ENCODE data around the gene PRKCE.

DNA sequence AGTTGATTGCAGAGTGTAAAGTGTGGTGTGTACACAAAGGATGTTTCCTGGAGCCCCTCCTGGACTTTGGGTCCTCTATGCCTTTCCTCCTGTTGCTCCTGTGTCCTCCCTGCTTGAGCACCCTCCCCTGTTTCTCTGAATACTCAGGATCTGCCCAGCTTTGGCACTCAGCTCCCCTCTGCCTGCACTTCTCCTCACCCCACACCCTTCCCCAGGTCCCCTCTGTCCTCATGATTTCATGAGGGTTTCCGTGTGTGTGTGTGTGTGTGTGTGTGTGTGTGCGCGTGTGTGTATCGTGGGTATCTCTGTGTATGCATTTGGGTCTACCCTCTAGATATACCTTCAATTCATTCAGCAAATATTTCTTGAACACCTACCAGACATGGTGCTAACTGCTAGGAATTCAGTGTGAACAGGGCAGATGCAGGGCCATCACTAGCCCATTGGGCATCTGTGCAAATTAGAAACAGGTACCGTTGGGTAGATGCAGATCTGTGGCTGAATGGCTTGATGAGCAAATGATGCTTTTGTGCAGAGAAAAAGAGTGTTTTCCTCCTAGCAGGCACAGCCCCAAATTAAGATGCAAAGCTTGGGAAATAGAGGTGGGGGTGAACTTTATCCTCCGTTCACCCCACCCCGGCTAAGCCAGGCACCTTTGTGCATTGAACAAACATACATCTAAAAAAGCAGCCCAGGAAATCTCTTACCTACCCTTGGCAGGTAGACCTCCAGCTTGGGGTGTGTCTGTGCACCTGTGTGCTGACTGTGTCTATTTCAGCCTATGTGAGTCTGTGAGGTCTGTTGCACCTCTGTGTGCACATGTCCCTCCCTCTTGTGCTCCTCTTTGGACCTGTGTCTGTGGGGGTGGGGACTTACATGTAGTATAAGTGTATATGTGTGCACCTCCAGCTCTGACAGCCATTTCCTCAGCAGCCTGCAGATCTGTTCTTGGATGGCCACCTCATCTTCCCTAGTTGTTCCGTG lies 585.7 kb downstream of the PRKCE start:
- TF ChIP-seq, protein P1, sequence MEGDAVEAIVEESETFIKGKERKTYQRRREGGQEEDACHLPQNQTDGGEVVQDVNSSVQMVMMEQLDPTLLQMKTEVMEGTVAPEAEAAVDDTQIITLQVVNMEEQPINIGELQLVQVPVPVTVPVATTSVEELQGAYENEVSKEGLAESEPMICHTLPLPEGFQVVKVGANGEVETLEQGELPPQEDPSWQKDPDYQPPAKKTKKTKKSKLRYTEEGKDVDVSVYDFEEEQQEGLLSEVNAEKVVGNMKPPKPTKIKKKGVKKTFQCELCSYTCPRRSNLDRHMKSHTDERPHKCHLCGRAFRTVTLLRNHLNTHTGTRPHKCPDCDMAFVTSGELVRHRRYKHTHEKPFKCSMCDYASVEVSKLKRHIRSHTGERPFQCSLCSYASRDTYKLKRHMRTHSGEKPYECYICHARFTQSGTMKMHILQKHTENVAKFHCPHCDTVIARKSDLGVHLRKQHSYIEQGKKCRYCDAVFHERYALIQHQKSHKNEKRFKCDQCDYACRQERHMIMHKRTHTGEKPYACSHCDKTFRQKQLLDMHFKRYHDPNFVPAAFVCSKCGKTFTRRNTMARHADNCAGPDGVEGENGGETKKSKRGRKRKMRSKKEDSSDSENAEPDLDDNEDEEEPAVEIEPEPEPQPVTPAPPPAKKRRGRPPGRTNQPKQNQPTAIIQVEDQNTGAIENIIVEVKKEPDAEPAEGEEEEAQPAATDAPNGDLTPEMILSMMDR (conservative IDR thresholded peaks at IDR 0.05 in 1 of 2, IDR thresholded peaks at IDR 0.05 in 1 of 2; ENCODE audit: low read depth in 1 of 2, low read length in 2 of 2), result no peak
- no peak for TF ChIP-seq EZH2 (IDR thresholded peaks at IDR 0.05; ENCODE audit: low read length, missing control alignments)

Measured in fibroblast of lung (primary cell).